ENCODE data around the gene TBC1D9B.

The TBC1D9B gene

GRCh38 chr5:179879003-179879689 lies 28.6 kb downstream of the TBC1D9B start:
- peaks cover 22% of the 10 kb centered on the region for H3K9me3 ChIP-seq
- no peaks in the 10 kb centered on the region for H3K27me3 ChIP-seq
- H3K9ac ChIP-seq = no peak overlapping the region
- H3K4me1 ChIP-seq = no peaks in the 10 kb centered on the region
- no peak overlapping the region for H3K4me2 ChIP-seq
- peaks cover 27% of the 10 kb centered on the region; the same call in 1 of the 2 replicates for H4K20me1 ChIP-seq
- H3K36me3 ChIP-seq = peaks cover 98% of the 10 kb centered on the region
- no peak overlapping the region for H3K4me3 ChIP-seq
- TF ChIP-seq Cebpa-rat (IDR thresholded peaks at IDR 0.05) = no peak
- H3K27ac ChIP-seq = no peak overlapping the region

- Histone ChIP-seq H3K9ac (no peak overlapping the region), H3K36me3 (peaks cover 98% of the 10 kb centered on the region), H3K4me3 (no peak overlapping the region), H3K4me2 (no peak overlapping the region), H3K27ac (no peak overlapping the region), H3K4me1 (no peaks in the 10 kb centered on the region), H4K20me1 (peaks cover 27% of the 10 kb centered on the region; the same call in 1 of the 2 replicates), H3K9me3 (peaks cover 14% of the 10 kb centered on the region), H3K27me3 (no peaks in the 10 kb centered on the region)
- TF ChIP-seq Cebpa-rat (IDR thresholded peaks at IDR 0.05) = no peak
These were observed 29.3 kb downstream of the TBC1D9B start for GRCh38 chr5:179878222-179879002.

GRCh38 chr5:179876610-179876952 lies 31.1 kb downstream of the TBC1D9B start:
- Histone ChIP-seq H3K27ac (no peak overlapping the region), H3K36me3 (peaks cover 97% of the 10 kb centered on the region), H3K4me2 (no peak overlapping the region), H3K9ac (no peak overlapping the region), H4K20me1 (peaks cover 27% of the 10 kb centered on the region; the same call in 1 of the 2 replicates), H3K4me1 (no peaks in the 10 kb centered on the region), H3K27me3 (no peaks in the 10 kb centered on the region), H3K4me3 (no peak overlapping the region), H3K9me3 (no peaks in the 10 kb centered on the region)
- no peak for TF ChIP-seq Cebpa-rat (IDR thresholded peaks at IDR 0.05)

GRCh38 chr5:179875741-179876609 lies 31.7 kb downstream of the TBC1D9B start:
- no peak for TF ChIP-seq Cebpa-rat (IDR thresholded peaks at IDR 0.05)
- no peak overlapping the region for H3K9ac ChIP-seq
- H3K4me1 ChIP-seq = no peaks in the 10 kb centered on the region
- no peak overlapping the region for H3K4me2 ChIP-seq
- H4K20me1 ChIP-seq = peaks cover 23% of the 10 kb centered on the region
- H3K4me3 ChIP-seq = no peak overlapping the region
- H3K36me3 ChIP-seq = peaks cover 98% of the 10 kb centered on the region
- no peaks in the 10 kb centered on the region for H3K9me3 ChIP-seq
- H3K27me3 ChIP-seq = no peaks in the 10 kb centered on the region
- no peak overlapping the region for H3K27ac ChIP-seq

GRCh38 chr5:179874536-179875292 lies 33.0 kb downstream of the TBC1D9B start:
- Histone ChIP-seq H3K36me3 (peaks cover 98% of the 10 kb centered on the region), H4K20me1 (peaks cover 11% of the 10 kb centered on the region)
- no peak for TF ChIP-seq Cebpa-rat (IDR thresholded peaks at IDR 0.05)

GRCh38 chr5:179874136-179874535 lies 33.6 kb downstream of the TBC1D9B start:
- H3K27me3 ChIP-seq = no peaks in the 10 kb centered on the region
- peaks cover 98% of the 10 kb centered on the region for H3K36me3 ChIP-seq
- TF ChIP-seq Cebpa-rat (IDR thresholded peaks at IDR 0.05) = no peak
- no peak overlapping the region for H3K4me3 ChIP-seq
- no peak overlapping the region for H3K4me2 ChIP-seq
- H3K4me1 ChIP-seq = peaks cover 8% of the 10 kb centered on the region; the same call in 1 of the 2 replicates
- no peak overlapping the region for H3K9ac ChIP-seq
- H3K27ac ChIP-seq = no peak overlapping the region
- H3K9me3 ChIP-seq = no peaks in the 10 kb centered on the region
- H4K20me1 ChIP-seq = peaks cover 11% of the 10 kb centered on the region

More at GRCh38 chr5:179874536-179875292, 33.0 kb downstream of the TBC1D9B start:
- H3K9ac ChIP-seq = no peak overlapping the region
- no peaks in the 10 kb centered on the region for H3K27me3 ChIP-seq
- no peak overlapping the region for H3K27ac ChIP-seq
- H3K4me1 ChIP-seq = peaks cover 2% of the 10 kb centered on the region; the same call in 1 of the 2 replicates
- no peak overlapping the region for H3K4me3 ChIP-seq
- no peak overlapping the region for H3K4me2 ChIP-seq
- H3K9me3 ChIP-seq = no peaks in the 10 kb centered on the region

GRCh38 chr5:179873588-179874110 lies 34.0 kb downstream of the TBC1D9B start:
- H3K27me3 ChIP-seq = no peaks in the 10 kb centered on the region
- H3K4me1 ChIP-seq = peaks cover 13% of the 10 kb centered on the region
- peaks cover 7% of the 10 kb centered on the region for H4K20me1 ChIP-seq
- H3K27ac ChIP-seq = no peak overlapping the region
- no peak overlapping the region for H3K4me2 ChIP-seq
- no peak overlapping the region for H3K4me3 ChIP-seq
- no peak overlapping the region for H3K9ac ChIP-seq
- no peak for TF ChIP-seq Cebpa-rat (IDR thresholded peaks at IDR 0.05)
- H3K36me3 ChIP-seq = peaks cover 98% of the 10 kb centered on the region
- H3K9me3 ChIP-seq = no peaks in the 10 kb centered on the region

- peaks cover 98% of the 10 kb centered on the region for H3K36me3 ChIP-seq
- H3K27me3 ChIP-seq = no peaks in the 10 kb centered on the region
- no peak overlapping the region for H3K4me3 ChIP-seq
- no peak overlapping the region for H3K27ac ChIP-seq
- H3K9ac ChIP-seq = no peak overlapping the region
- peaks cover under 1% of the 10 kb centered on the region for H4K20me1 ChIP-seq
- no peak for TF ChIP-seq Cebpa-rat (IDR thresholded peaks at IDR 0.05)
- H3K9me3 ChIP-seq = no peaks in the 10 kb centered on the region
- peaks cover 19% of the 10 kb centered on the region for H3K4me1 ChIP-seq
- H3K4me2 ChIP-seq = no peak overlapping the region
These were observed 34.7 kb downstream of the TBC1D9B start for GRCh38 chr5:179872828-179873575.
